HepG2 (cell line): ENCODE data around the gene HLA-G. TPM values are rescaled to one million over a fixed set of nuclear protein-coding genes. Genes with fewer than 3 reads are reported as not detected.
A peak's percentile ranks its signal among the peaks of the same experiment; 100 is the strongest.

Source experiments
- ATAC-seq: fragments of 200-7000 bp; cut with Tn5 transposase; 3 replicates; pipeline ENCODE4 v1.9.1; 2020; ENCODE audit warnings: mild to moderate bottlenecking, moderate library complexity
- BruUV-seq: library from RNA; stranded (reverse); fragments of 400-500 nt; replicated peaks from 2 replicates; lab custom pipeline; 2021; lab: Mats Ljungman, UMichigan
- CTCF ChIA-PET: fragments of 300-600 bp; formaldehyde crosslinking; extraction: SDS; loops from one replicate; lab custom pipeline; 2021; ENCODE audit warnings: low total read pairs, inconsistent platforms, low intra/inter-chr PET ratio; lab: Yijun Ruan, JAX
- POLR2A ChIA-PET: fragments of 350-600 bp; sonication (Branson Sonifier 250); formaldehyde crosslinking; loops from one replicate; lab custom pipeline; 2020; ENCODE audit warnings: antibody characterized with exemption, inconsistent platforms; lab: Yijun Ruan, JAX
- DNase-seq: peaks from one replicate; pipeline ENCODE4 v3.0.0-alpha.2; 2015; ENCODE audit warnings: low spot score
- FAIRE-seq: peaks from 3 replicates; lab custom pipeline; 2011; peaks lifted over from hg19 to GRCh38; lab: Jason Lieb, UNC
- H2AFZ ChIP-seq: one replicate; pipeline ENCODE4 v1.6.1; 2011; ENCODE audit warnings: low read length, inconsistent platforms
- H3K27ac ChIP-seq: fragments of 300-600 bp; 3 replicates; pipeline ENCODE4 v1.8.0; 2011; ENCODE audit warnings: mixed run types, mild to moderate bottlenecking, mixed read lengths, low read length, inconsistent platforms; ENCODE audit not compliant: insufficient read depth; ENCODE audit errors: extremely low read length
- H3K27me3 ChIP-seq, 2 experiments: fragments of 200-600 bp in 1 of 2; 2 replicates in 1 of 2; 3 replicates in 1 of 2; pipeline versions ENCODE4 v1.6.0 to v1.8.0; 2011; ENCODE audit warnings: low read length in 2 of 2, mild to moderate bottlenecking in 2 of 2, moderate library complexity in 2 of 2, inconsistent platforms in 1 of 2; ENCODE audit not compliant: insufficient read depth in 2 of 2, control insufficient read depth in 1 of 2
- H3K36me3 ChIP-seq, 2 experiments: fragments of 200-600 bp in 1 of 2; replicated peaks in 1 of 2; 2 replicates in 1 of 2; 3 replicates in 1 of 2; pipeline versions ENCODE4 v1.5.1 to v1.8.0; 2011; ENCODE audit warnings: low read length in 2 of 2, inconsistent platforms in 1 of 2; ENCODE audit not compliant: insufficient read depth in 2 of 2, control insufficient read depth in 1 of 2
- H3K4me1 ChIP-seq: 2 replicates; pipeline ENCODE4 v1.5.1; 2012; ENCODE audit warnings: low read length, inconsistent platforms; ENCODE audit not compliant: insufficient read depth
- H3K4me2 ChIP-seq: 2 replicates; pipeline ENCODE4 v1.6.0; 2011; ENCODE audit warnings: low read depth, low read length, inconsistent platforms
- H3K4me3 ChIP-seq, 3 experiments: fragments of 200-600 bp in 1 of 3; sonication (generic), shearing (Covaris generic) in 1 of 3; replicated peaks in 1 of 3; 2 replicates each; pipeline ENCODE4 v1.5.1; 2011 to 2016; ENCODE audit warnings: low read length in 3 of 3, inconsistent platforms in 2 of 3, low read depth in 2 of 3, mild to moderate bottlenecking in 2 of 3, control low read depth in 1 of 3, mixed read lengths in 1 of 3; ENCODE audit not compliant: insufficient read depth in 1 of 3
- H3K79me2 ChIP-seq: one replicate; pipeline ENCODE4 v1.6.1; 2011; ENCODE audit warnings: low read length, inconsistent platforms; ENCODE audit not compliant: insufficient read depth
- H3K9ac ChIP-seq: 2 replicates; pipeline ENCODE4 v1.6.0; 2011; ENCODE audit warnings: mild to moderate bottlenecking, low read depth, low read length, inconsistent platforms; ENCODE audit not compliant: insufficient read depth
- H3K9me3 ChIP-seq: 2 replicates; pipeline ENCODE4 v1.5.1; 2012; ENCODE audit warnings: mild to moderate bottlenecking, low read length
- H4K20me1 ChIP-seq: 2 replicates; pipeline ENCODE4 v1.6.0; 2011; ENCODE audit warnings: inconsistent platforms, mild to moderate bottlenecking, low read length, moderate library complexity; ENCODE audit not compliant: insufficient read depth
- MIER2 ChIP-seq: IDR thresholded peaks from 2 replicates; pipeline ENCODE4 v1.6.1; 2016; ENCODE audit warnings: missing biosample characterization, missing genetic modification reagents
- WGBS: methylation state at CpG from one replicate; pipeline ENCODE4 v1.1.6; 2017; ENCODE audit warnings: low lambda C conversion rate; 5-methylcytosine and 5-hydroxymethylcytosine counted together
- in situ Hi-C: cut with HindIII; loops from 2 replicates; pipeline ENCODE4 v1.10.0; 2017; ENCODE audit warnings: low pct_unique_long_range_greater_than_20kb; ENCODE audit not compliant: extremely low pct_ligation_motif_present
- intact Hi-C: fragments of 100-400 bp; cut with micrococcal nuclease; formaldehyde crosslinking; loops from one replicate; pipeline ENCODE4 v1.10.0; 2022; ENCODE audit not compliant: unreplicated experiment
- polyA plus RNA-seq, 8 experiments: library from polyadenylated mRNA; depleted of rRNA in 3 of 8; stranded (reverse) in 7 of 8; unstranded in 1 of 8; fragments of >200 nt; fragmentation: Illumina TruSeq in 4 of 8; extraction: Trizol in 4 of 8; gene quantifications; 2 replicates each; pipeline versions ENCODE4 v1.2.1 to v1.2.3, GENCODE V29; 2011 to 2016; ENCODE audit warnings: low read depth in 4 of 8, missing spikeins in 1 of 8, mixed read lengths in 1 of 8; ENCODE audit not compliant: insufficient read depth in 1 of 8
- total RNA-seq, 5 experiments: library from RNA; depleted of rRNA; stranded (reverse); fragments of >200 nt; fragmentation: Illumina TruSeq; extraction: Trizol; gene quantifications; 2 replicates each; pipeline ENCODE4 v1.2.3, GENCODE V29; 2016; ENCODE audit warnings: low read depth in 1 of 5
- TF ChIP-seq, protein P1 (sequence below): sonication (generic); formaldehyde crosslinking; IDR thresholded peaks from 2 replicates; pipeline ENCODE4 v1.4.0; 2020; ENCODE audit warnings: mild to moderate bottlenecking, low read depth, missing genetic modification reagents
- TF ChIP-seq, protein P2 (sequence below), 2 experiments: IDR thresholded peaks; 2 replicates each; pipeline ENCODE4 v1.6.1; 2011 to 2012; ENCODE audit warnings: low read length in 2 of 2, borderline replicate concordance in 1 of 2, low read depth in 1 of 2, mild to moderate bottlenecking in 1 of 2, moderate library complexity in 1 of 2

HLA-G gene
- total and polyA plus RNA-seq, 2 of the 13 experiments (the other 11 are each of a cell fraction or from before 2014, with no cell fraction given): 0.29 to 0.30 TPM

DNA sequence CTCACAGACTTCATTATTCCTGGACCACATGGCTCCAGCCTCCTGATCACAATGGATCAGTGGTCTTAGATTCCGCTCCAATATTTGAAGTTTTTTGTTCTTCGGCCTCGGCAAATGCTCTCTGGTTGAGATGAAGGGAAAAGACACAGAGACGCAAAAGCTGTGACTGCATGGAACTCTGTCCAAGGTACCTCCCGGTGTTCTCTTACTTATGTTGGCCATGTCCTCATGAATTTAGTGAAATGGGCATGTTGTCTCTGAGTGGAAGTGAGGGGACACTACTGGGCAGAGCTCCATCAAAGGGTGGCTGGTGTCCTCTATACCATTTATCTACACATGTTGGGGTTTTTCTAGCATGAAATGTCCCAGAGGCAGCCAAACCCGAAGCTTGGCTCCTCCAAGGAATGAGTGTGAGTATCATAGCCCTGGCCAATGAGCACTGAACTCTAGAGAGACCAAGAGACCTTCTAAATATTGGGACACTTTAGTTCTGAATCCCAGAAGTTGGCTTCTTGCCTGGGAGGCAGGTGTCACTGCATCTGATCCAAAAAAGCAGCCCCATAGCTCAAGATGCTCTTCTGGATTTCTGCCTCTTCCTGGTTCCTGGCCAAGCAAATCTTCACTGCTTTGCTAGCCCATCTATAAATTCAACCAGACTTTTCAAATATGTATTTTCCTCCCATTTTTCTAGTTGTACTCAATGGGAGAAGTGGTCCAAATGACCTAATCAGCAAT is 34.1 kb downstream of the HLA-G start:
- H2AFZ ChIP-seq: no peak overlapping the region
- H3K9me3 ChIP-seq: no peaks in the 10 kb centered on the region
- intact Hi-C loops (no loop called here), in situ Hi-C loops (loop anchor here (10.0 kb wide), 1 partner anchor 83 kb away; the partner anchor contains the start of gene HLA-A)
- no peak overlapping the region for H3K9ac ChIP-seq
- no peaks in the 10 kb centered on the region for H3K4me1 ChIP-seq
- DNase-seq (no peak), FAIRE-seq (no peak), ATAC-seq (no peak)
- no peaks in the 10 kb centered on the region for H3K36me3 ChIP-seq
- H3K4me2 ChIP-seq: no peak overlapping the region
- H3K4me3 ChIP-seq: no peak overlapping the region
- no peaks in the 10 kb centered on the region for H3K79me2 ChIP-seq
- H3K27me3 ChIP-seq: peaks cover 4 to 28% of the 10 kb centered on the region in 2 experiments; a peak in 4 of 5 replicates
- ChIA-PET CTCF (no interaction called here), POLR2A (no interaction called here)
- no peak overlapping the region for H3K27ac ChIP-seq
- no TSS peak for BruUV-seq
- WGBS: 30% methylated on average over 6 of the region's 6 CpGs
- no peaks in the 10 kb centered on the region for H4K20me1 ChIP-seq
- TF ChIP-seq, protein P1, sequence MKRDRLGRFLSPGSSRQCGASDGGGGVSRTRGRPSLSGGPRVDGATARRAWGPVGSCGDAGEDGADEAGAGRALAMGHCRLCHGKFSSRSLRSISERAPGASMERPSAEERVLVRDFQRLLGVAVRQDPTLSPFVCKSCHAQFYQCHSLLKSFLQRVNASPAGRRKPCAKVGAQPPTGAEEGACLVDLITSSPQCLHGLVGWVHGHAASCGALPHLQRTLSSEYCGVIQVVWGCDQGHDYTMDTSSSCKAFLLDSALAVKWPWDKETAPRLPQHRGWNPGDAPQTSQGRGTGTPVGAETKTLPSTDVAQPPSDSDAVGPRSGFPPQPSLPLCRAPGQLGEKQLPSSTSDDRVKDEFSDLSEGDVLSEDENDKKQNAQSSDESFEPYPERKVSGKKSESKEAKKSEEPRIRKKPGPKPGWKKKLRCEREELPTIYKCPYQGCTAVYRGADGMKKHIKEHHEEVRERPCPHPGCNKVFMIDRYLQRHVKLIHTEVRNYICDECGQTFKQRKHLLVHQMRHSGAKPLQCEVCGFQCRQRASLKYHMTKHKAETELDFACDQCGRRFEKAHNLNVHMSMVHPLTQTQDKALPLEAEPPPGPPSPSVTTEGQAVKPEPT (CRISPR knock-in tag): no peak
- TF ChIP-seq, protein P2, sequence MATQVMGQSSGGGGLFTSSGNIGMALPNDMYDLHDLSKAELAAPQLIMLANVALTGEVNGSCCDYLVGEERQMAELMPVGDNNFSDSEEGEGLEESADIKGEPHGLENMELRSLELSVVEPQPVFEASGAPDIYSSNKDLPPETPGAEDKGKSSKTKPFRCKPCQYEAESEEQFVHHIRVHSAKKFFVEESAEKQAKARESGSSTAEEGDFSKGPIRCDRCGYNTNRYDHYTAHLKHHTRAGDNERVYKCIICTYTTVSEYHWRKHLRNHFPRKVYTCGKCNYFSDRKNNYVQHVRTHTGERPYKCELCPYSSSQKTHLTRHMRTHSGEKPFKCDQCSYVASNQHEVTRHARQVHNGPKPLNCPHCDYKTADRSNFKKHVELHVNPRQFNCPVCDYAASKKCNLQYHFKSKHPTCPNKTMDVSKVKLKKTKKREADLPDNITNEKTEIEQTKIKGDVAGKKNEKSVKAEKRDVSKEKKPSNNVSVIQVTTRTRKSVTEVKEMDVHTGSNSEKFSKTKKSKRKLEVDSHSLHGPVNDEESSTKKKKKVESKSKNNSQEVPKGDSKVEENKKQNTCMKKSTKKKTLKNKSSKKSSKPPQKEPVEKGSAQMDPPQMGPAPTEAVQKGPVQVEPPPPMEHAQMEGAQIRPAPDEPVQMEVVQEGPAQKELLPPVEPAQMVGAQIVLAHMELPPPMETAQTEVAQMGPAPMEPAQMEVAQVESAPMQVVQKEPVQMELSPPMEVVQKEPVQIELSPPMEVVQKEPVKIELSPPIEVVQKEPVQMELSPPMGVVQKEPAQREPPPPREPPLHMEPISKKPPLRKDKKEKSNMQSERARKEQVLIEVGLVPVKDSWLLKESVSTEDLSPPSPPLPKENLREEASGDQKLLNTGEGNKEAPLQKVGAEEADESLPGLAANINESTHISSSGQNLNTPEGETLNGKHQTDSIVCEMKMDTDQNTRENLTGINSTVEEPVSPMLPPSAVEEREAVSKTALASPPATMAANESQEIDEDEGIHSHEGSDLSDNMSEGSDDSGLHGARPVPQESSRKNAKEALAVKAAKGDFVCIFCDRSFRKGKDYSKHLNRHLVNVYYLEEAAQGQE (IDR thresholded peaks at IDR 0.05; ENCODE audit: borderline replicate concordance in 1 of 2, low read depth in 1 of 2, low read length in 2 of 2): peak; percentile 28 to 88
- TF ChIP-seq MIER2 (CRISPR knock-in tag): peak; percentile 82
